ENCODE measurements around the gene C12orf43. TPM values are rescaled to one million over a fixed set of nuclear protein-coding genes. Genes with fewer than 3 reads are reported as not detected.
A peak's percentile ranks its signal among the peaks of the same experiment; 100 is the strongest.
"Not testable (repeated sequence)": the region's sequence is repeated elsewhere in the genome, so short reads cannot be mapped to it uniquely, and the experiment has no call there.

The C12orf43 gene, protein sequence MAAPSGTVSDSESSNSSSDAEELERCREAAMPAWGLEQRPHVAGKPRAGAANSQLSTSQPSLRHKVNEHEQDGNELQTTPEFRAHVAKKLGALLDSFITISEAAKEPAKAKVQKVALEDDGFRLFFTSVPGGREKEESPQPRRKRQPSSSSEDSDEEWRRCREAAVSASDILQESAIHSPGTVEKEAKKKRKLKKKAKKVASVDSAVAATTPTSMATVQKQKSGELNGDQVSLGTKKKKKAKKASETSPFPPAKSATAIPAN
- total RNA-seq (10 to 100 TPM; 38.1 to 40.3 TPM), polyA plus RNA-seq (24.9 TPM)

DNA sequence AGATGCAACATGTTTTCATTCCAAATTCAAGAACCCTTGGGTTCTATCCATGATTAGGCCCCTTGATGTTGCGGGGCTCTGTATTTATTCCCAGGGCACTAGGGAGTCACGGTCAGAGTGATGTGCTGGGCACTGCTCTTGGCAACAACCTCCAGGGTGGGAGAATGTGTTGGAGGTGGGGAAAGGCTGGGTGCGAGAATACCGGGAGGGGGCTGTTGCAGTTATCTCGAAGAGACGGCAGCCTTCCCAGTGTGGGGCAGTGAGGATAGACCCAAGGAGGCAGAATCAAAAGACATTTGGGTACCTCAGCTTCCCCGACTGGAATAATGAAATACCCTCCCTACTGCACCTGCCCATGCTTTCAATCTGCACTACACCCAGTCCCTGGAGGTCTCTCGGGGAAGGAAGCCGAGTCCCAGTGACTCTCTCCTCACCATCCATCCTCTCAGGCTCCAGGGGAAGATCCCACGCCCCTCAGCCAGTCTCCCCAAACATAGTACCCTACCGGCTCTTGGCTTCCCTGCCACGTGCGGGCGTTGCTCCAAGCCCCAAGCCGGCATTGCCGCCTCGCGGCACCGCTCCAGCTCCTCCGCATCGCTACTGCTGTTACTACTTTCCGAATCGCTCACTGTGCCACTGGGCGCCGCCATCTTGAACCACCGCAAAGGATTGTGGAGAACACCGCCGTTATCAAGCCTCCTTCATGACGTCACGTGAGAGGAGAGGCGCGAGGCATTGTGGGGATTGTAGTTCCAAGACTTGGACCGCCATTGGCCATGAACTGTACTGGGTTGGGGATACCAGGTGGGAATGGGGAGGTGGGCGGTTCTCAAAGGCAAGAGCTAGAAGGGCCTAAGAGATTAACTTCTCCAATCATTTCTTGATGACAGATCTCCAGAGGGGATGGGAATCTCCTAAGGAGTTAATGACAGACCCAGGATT lies at the start of gene C12orf43:
Gene C12orf43, minus strand, starts transcription at position 663 of the 942 bp plus-strand sequence. Its CDS starts 13 bp downstream, at position 650.
- peak within 1 kb of the TSS; percentile 76 to 100 (median 96) for H3K27ac Mint-ChIP-seq
- Histone ChIP-seq H3K27me3 (ENCODE audit: insufficient read depth, low read length, poor library complexity, severe bottlenecking) (no peaks in the 10 kb centered on the region), H3K4me3 (ENCODE audit: low read length) (peak within 1 kb of the TSS; percentile 81), H3K9me3 (ENCODE audit: low read length) (no peaks in the 10 kb centered on the region), H3K36me3 (ENCODE audit: insufficient read depth, low read length) (peaks cover 6% of the 10 kb centered on the region), H3K27ac (ENCODE audit: low read depth, low read length) (peak within 1 kb of the TSS; percentile 69), H3K4me1 (ENCODE audit: insufficient read depth, low read length) (peaks cover 11% of the 10 kb centered on the region)
- peak within 1 kb of the TSS; percentile 90 to 98 (median 96) for H3K4me3 Mint-ChIP-seq
- no peaks in the 10 kb centered on the region for H3K27me3 Mint-ChIP-seq
- ChIA-PET POLR2A (no interaction called here), CTCF (interaction anchor here (1.3 to 3.6 kb wide), 2 partner anchors 21 to 44 kb away, joined by 4 to 12 read pairs; no protein-coding TSS in a partner anchor)
- peak; percentile 85 to 94 (median 85) for DNase-seq
- peaks cover 21 to 32% (median 30%) of the 10 kb centered on the region in 3 donors for H3K4me1 Mint-ChIP-seq
- no peaks in the 10 kb centered on the region for H3K9me3 Mint-ChIP-seq
- H3K36me3 Mint-ChIP-seq = peaks cover 9 to 42% (median 9%) of the 10 kb centered on the region in 3 donors

DNA sequence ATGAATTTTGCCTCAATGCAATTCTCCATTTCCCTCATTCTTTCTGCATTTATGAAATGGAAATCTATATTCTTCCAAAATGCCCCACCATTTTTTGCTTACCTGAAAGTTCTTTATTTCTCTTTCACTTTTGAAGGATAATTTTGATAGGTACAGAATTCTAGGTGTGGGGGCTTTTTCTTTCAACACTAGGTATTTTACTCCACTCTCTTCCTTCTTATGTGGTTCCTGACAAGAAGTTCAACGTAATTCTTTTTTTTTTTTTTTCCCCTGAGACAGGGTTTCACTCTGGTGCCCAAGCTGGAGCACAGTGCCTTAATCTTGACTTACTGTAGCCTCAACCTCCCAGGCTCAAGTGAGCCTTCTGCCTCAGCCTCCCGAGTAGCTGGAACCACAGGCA lies 49.1 kb upstream of the C12orf43 start:
- Histone ChIP-seq H3K27ac (ENCODE audit: low read depth, low read length) (no peak overlapping the region), H3K36me3 (ENCODE audit: insufficient read depth, low read length) (no peaks in the 10 kb centered on the region), H3K27me3 (ENCODE audit: insufficient read depth, low read length, poor library complexity, severe bottlenecking) (no peaks in the 10 kb centered on the region), H3K4me1 (ENCODE audit: insufficient read depth, low read length) (peaks cover 5% of the 10 kb centered on the region), H3K9me3 (ENCODE audit: low read length) (no peaks in the 10 kb centered on the region), H3K4me3 (ENCODE audit: low read length) (no peak overlapping the region)
- POLR2A ChIA-PET = interaction anchor here (0.5 to 0.6 kb wide), 2 partner anchors 13 to 34 kb away, joined by 3 read pairs; no protein-coding TSS in a partner anchor
- Mint-ChIP-seq H3K4me3 (no peak overlapping the region), H3K27ac (peak overlapping the region in 1 of 8 donors; percentile 13), H3K4me1 (peaks cover 4 to 9% (median 5%) of the 10 kb centered on the region in 3 donors), H3K27me3 (no peaks in the 10 kb centered on the region), H3K9me3 (no peaks in the 10 kb centered on the region), H3K36me3 (no peaks in the 10 kb centered on the region)
- CTCF ChIA-PET = interaction anchor here (0.9 to 1.2 kb wide), 3 partner anchors 26 to 93 kb away, joined by 3 read pairs; no protein-coding TSS in a partner anchor
- no peak for DNase-seq

DNA sequence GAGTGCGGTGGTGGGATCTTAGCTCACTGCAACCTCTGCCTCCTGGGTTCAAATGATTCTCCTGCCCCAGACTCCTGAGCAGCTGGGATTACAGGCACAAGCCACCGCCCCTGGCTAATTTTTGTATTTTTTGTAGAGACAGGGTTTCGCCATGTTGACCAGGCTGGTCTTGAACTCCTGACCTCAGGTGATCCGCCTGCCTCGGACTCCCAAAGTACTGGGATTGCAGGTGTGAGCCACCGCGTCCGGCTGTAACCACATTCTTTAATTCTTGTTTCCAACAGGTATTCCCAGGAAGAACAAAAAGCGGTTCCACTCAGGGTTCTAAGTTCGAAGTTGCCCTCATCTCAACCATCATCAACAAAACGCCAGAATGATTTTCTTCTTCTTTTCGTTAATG lies 48.3 kb upstream of the C12orf43 start:
- not testable (repeated sequence) for H3K4me1 ChIP-seq (ENCODE audit: insufficient read depth, low read length); H3K9me3 Mint-ChIP-seq; H3K27me3 Mint-ChIP-seq; H3K4me3 ChIP-seq (ENCODE audit: low read length); H3K36me3 Mint-ChIP-seq; H3K9me3 ChIP-seq (ENCODE audit: low read length); H3K36me3 ChIP-seq (ENCODE audit: insufficient read depth, low read length); DNase-seq; H3K27ac ChIP-seq (ENCODE audit: low read depth, low read length); H3K27ac Mint-ChIP-seq; H3K27me3 ChIP-seq (ENCODE audit: insufficient read depth, low read length, poor library complexity, severe bottlenecking); H3K4me3 Mint-ChIP-seq
- ChIA-PET CTCF (interaction anchor here (0.7 to 1.1 kb wide), 4 partner anchors 27 to 45 kb away, joined by 3 to 4 read pairs (median 3); no protein-coding TSS in a partner anchor), POLR2A (interaction anchor here (0.6 kb wide), 1 partner anchor 34 kb away, joined by 3 read pairs; no protein-coding TSS in a partner anchor)
- H3K4me1 Mint-ChIP-seq = peaks cover 9 to 16% (median 10%) of the 10 kb centered on the region in 3 donors

DNA sequence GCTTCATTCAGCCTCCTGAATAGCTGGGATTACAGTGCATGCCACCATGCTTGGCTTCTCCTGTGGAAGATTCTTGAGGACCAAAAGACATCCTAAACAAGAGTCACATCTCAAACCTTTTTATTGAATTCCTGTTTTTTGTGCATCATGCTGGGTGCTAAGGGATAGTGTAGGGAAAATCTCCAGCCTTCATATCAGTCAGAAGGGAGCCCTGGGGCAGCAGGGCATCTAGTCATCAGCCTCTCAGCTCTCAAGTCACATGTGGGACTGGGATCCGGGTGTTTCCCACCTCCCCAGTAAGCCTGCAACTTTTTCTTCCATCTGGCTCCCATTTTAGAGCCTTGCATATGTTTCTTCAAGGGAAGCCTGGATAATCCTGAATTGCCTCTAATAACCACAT lies 47.8 kb upstream of the C12orf43 start:
- no peaks in the 10 kb centered on the region for H3K27me3 ChIP-seq (ENCODE audit: insufficient read depth, low read length, poor library complexity, severe bottlenecking)
- Mint-ChIP-seq H3K9me3 (no peaks in the 10 kb centered on the region), H3K27me3 (no peaks in the 10 kb centered on the region), H3K4me1 (peaks cover 9 to 16% (median 12%) of the 10 kb centered on the region in 3 donors), H3K4me3 (no peak overlapping the region), H3K27ac (no peak overlapping the region), H3K36me3 (no peaks in the 10 kb centered on the region)
- peaks cover 8% of the 10 kb centered on the region for H3K4me1 ChIP-seq (ENCODE audit: insufficient read depth, low read length)
- H3K27ac ChIP-seq (ENCODE audit: low read depth, low read length) = no peak overlapping the region
- ChIA-PET CTCF (interaction anchor here (0.7 to 0.8 kb wide), 3 partner anchors 30 to 45 kb away, joined by 3 to 4 read pairs (median 3); no protein-coding TSS in a partner anchor), POLR2A (no interaction called here)
- no peaks in the 10 kb centered on the region for H3K36me3 ChIP-seq (ENCODE audit: insufficient read depth, low read length)
- H3K4me3 ChIP-seq (ENCODE audit: low read length) = no peak overlapping the region
- H3K9me3 ChIP-seq (ENCODE audit: low read length) = no peaks in the 10 kb centered on the region
- DNase-seq = no peak

DNA sequence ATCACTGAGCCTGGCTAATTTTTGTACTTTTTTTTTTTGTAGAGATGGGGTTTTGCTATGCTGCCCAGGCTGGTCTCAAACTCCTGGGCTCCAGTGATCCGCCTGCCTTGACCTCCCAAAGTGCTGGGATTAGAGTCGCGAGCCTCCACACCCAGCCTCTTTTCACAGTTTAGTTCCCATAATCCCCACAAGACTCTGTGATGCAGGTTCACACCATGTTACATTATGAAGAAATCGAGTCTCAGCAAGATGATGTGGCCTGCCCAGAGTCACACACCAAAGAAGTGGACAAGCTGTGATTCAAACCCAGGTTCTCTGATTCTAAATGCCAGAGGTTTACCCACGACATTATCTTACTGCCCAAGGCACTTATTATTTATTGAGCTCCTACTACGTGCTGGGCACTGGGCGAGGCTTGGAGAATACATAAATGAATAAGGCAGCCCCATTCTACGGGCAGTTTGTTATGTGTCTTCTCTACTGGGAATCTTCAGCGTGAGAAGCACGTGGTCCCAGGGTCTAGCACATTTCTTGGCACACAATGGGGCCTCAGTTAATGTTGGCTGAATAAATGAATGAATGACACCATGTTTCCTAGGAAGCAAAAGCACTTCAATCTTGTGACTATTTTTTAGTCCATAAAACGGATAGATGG lies 46.2 kb upstream of the C12orf43 start:
- no peaks in the 10 kb centered on the region for H3K9me3 ChIP-seq (ENCODE audit: low read length)
- no peak overlapping the region for H3K27ac ChIP-seq (ENCODE audit: low read depth, low read length)
- no peaks in the 10 kb centered on the region for H3K9me3 Mint-ChIP-seq
- H3K27ac Mint-ChIP-seq = peak overlapping the region in 1 of 8 donors; percentile 52
- H3K4me3 Mint-ChIP-seq = peak overlapping the region in 1 of 7 donors; percentile 27
- no peaks in the 10 kb centered on the region for H3K27me3 ChIP-seq (ENCODE audit: insufficient read depth, low read length, poor library complexity, severe bottlenecking)
- ChIA-PET CTCF (interaction anchor here (2.1 to 4.5 kb wide), 4 partner anchors 15 to 47 kb away, joined by 5 to 93 read pairs (median 17); no protein-coding TSS in a partner anchor), POLR2A (interaction anchor here (1.0 kb wide), 1 partner anchor 30 kb away, joined by 3 read pairs; no protein-coding TSS in a partner anchor)
- no peak for DNase-seq
- H3K4me3 ChIP-seq (ENCODE audit: low read length) = no peak overlapping the region
- H3K27me3 Mint-ChIP-seq = no peaks in the 10 kb centered on the region
- H3K4me1 Mint-ChIP-seq = peaks cover 12 to 16% (median 14%) of the 10 kb centered on the region in 3 donors
- H3K36me3 Mint-ChIP-seq = no peaks in the 10 kb centered on the region
- no peaks in the 10 kb centered on the region for H3K36me3 ChIP-seq (ENCODE audit: insufficient read depth, low read length)
- H3K4me1 ChIP-seq (ENCODE audit: insufficient read depth, low read length) = peaks cover 8% of the 10 kb centered on the region

DNA sequence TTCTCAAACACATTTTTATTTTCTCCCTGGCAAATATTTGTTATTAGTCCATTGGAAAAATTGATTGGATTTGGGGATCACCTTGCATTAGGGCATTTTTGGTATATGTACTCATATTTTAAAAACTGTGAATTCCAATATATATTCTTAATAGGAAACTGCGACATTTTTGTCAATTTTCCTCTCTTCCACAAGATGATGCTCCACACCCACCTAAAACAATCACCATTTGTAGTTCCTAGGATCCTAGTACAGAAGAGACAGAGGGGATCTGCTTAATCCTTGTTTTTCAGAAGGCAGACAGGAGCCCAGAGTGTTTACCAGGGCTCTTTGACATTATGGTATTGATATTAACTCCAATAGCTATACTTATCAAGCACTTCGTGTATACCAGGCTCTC lies 45.5 kb upstream of the C12orf43 start:
- Mint-ChIP-seq H3K4me3 (no peak overlapping the region), H3K4me1 (peaks cover 12 to 16% (median 14%) of the 10 kb centered on the region in 3 donors), H3K9me3 (no peaks in the 10 kb centered on the region), H3K27ac (peak overlapping the region in 1 of 8 donors; percentile 43), H3K27me3 (no peaks in the 10 kb centered on the region), H3K36me3 (no peaks in the 10 kb centered on the region)
- Histone ChIP-seq H3K9me3 (ENCODE audit: low read length) (no peaks in the 10 kb centered on the region), H3K27me3 (ENCODE audit: insufficient read depth, low read length, poor library complexity, severe bottlenecking) (no peaks in the 10 kb centered on the region), H3K36me3 (ENCODE audit: insufficient read depth, low read length) (no peaks in the 10 kb centered on the region), H3K4me1 (ENCODE audit: insufficient read depth, low read length) (peaks cover 8% of the 10 kb centered on the region), H3K27ac (ENCODE audit: low read depth, low read length) (no peak overlapping the region), H3K4me3 (ENCODE audit: low read length) (no peak overlapping the region)
- DNase-seq = no peak
- ChIA-PET POLR2A (interaction anchor here (1.0 kb wide), 1 partner anchor 31 kb away, joined by 3 read pairs; no protein-coding TSS in a partner anchor), CTCF (interaction anchor here (1.3 to 4.5 kb wide), 10 partner anchors 10 to 89 kb away, joined by 5 to 93 read pairs (median 10); no protein-coding TSS in a partner anchor)

All from CD8-positive, alpha-beta memory T cell (primary cell).